ENCODE measurements around the gene FAM117A.

- no peak for TF ChIP-seq CTCF (conservative IDR thresholded peaks at IDR 0.05; ENCODE audit: low read depth, low read length)
- no peak for TF ChIP-seq EZH2 (IDR thresholded peaks at IDR 0.05; ENCODE audit: borderline replicate concordance, low read depth, low read length, poor library complexity, severe bottlenecking)
These were observed 71.2 kb downstream of the FAM117A start for GRCh38 chr17:49692751-49693150.
